Brain microvascular endothelial cell (primary cell): Measurements from ENCODE around the gene RGS1.
"Not testable (repeated sequence)": the region's sequence is repeated elsewhere in the genome, so short reads cannot be mapped to it uniquely, and the experiment has no call there.

Experiments used
- DNase-seq: peaks from one replicate; pipeline ENCODE4 v3.0.0-alpha.2; 2020
- H3K27ac ChIP-seq: fragments of 250-450 bp; sonication (Bioruptor Pico); 2 replicates; pipeline ENCODE4 v1.5.1; 2020; ENCODE audit warnings: mild to moderate bottlenecking, moderate library complexity
- H3K27me3 ChIP-seq: fragments of 250-450 bp; sonication (Bioruptor Pico); replicated peaks from 2 replicates; pipeline ENCODE4 v1.5.1; 2020; ENCODE audit warnings: mild to moderate bottlenecking
- H3K36me3 ChIP-seq: fragments of 250-450 bp; sonication (Bioruptor Pico); replicated peaks from 2 replicates; pipeline ENCODE4 v1.5.1; 2020; ENCODE audit warnings: mild to moderate bottlenecking
- H3K4me3 ChIP-seq: 2 replicates; pipeline ENCODE4 v1.5.1; 2011; ENCODE audit warnings: low read depth, mild to moderate bottlenecking, control low read depth, low read length, moderate library complexity
- in situ Hi-C: cut with HindIII; loops from 2 replicates; pipeline ENCODE4 v1.10.0; 2017; ENCODE audit warnings: low sequenced_read_pairs, low pct_ligation_motif_present
- TF ChIP-seq, protein P1 (sequence below): IDR thresholded peaks from 2 replicates; pipeline ENCODE4 v1.5.1; 2011; ENCODE audit warnings: low read depth, mild to moderate bottlenecking, moderate library complexity, low read length, control low read depth, inconsistent platforms; ENCODE audit errors: missing control alignments

RGS1 gene

DNA sequence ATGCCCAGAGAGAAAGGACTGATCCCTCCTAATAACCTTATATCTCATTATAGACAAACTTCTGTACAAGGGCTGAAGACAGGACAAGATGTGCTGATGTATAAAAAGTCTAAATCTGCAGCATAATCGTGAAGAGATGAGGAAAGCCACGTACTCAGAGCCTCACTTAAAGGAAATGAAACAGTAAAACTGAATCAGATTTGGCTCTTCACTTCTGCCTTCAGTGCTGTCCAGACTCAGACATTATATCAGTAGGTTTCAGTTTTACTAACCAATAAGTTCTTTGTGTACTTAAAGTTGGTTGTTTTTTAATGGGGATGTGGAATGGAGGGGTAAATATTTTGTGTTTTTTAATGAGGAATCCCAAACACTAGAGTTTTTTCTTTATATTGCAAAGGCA, 45.3 kb upstream of the RGS1 start:
- no peak for DNase-seq
- peak overlapping the region; percentile 54 for H3K27ac ChIP-seq
- H3K4me3 ChIP-seq = no peak overlapping the region
- TF ChIP-seq, protein P1, sequence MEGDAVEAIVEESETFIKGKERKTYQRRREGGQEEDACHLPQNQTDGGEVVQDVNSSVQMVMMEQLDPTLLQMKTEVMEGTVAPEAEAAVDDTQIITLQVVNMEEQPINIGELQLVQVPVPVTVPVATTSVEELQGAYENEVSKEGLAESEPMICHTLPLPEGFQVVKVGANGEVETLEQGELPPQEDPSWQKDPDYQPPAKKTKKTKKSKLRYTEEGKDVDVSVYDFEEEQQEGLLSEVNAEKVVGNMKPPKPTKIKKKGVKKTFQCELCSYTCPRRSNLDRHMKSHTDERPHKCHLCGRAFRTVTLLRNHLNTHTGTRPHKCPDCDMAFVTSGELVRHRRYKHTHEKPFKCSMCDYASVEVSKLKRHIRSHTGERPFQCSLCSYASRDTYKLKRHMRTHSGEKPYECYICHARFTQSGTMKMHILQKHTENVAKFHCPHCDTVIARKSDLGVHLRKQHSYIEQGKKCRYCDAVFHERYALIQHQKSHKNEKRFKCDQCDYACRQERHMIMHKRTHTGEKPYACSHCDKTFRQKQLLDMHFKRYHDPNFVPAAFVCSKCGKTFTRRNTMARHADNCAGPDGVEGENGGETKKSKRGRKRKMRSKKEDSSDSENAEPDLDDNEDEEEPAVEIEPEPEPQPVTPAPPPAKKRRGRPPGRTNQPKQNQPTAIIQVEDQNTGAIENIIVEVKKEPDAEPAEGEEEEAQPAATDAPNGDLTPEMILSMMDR = no peak
- H3K27me3 ChIP-seq = no peaks in the 10 kb centered on the region
- in situ Hi-C loops = no loop called here
- H3K36me3 ChIP-seq = no peaks in the 10 kb centered on the region

GRCh38 chr1:192531037-192531703, 44.4 kb upstream of the RGS1 start:
- H3K36me3 ChIP-seq, H3K27me3 ChIP-seq, in situ Hi-C loops, H3K4me3 ChIP-seq: not testable (repeated sequence)
- H3K27ac ChIP-seq = peak overlapping the region; percentile 54
- DNase-seq = peak; percentile 93

DNA sequence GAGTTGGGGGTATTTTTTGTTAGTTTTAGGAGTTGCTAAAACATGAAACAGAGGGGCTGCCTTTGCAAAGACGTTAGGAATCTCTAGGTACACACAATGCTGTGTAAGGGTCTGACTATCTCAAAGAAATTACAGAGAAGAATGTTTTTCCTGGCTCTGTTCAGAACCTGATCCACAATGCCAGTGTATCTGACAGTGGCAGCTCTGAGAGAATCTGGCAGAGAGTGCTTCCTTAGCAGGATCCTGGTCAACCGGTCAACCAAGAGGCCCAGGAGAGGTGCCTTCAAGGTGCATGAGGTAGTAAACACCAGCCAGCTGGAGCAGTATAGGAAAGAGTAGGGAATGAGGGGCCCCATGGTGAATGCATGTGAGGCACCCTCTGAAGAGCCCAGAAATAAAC, 40.9 kb upstream of the RGS1 start:
- in situ Hi-C loops = no loop called here
- Histone ChIP-seq H3K27ac (no peak overlapping the region), H3K27me3 (no peaks in the 10 kb centered on the region), H3K36me3 (no peaks in the 10 kb centered on the region), H3K4me3 (no peak overlapping the region)
- no peak for DNase-seq
- TF ChIP-seq, protein P1 = no peak

DNA sequence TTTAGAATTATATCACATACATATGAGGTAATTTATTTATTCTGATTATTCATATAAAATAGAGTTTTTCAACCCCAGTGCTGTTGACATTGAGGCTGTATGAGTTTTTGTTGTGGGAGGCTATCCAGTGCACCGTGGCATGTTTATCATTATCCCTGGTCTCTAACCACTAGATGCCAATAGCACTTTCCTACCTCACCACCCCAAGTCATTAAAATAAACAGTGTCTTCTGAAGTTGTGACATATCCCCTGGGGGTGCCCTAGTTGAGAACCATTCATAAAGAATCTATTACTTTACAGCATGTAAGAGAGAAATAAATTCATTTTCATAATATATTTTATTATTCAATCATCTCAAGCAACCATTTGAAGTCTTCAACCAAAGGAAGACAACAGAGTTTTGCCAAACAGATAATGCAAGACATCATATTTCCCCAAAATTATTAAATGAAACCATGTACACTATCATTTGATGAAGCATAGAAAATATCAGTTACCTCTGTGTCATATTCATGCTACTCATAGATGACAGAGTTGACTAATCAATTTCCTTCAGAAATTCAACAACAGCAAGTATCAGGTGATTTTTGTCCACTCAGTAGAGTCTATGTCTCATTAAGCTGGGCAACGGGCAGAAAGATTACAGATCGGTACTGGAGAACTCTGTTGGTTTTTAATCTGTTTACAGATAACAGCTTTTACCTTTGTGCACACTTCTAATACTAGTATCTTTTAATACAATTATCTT, 39.5 kb upstream of the RGS1 start:
- no peak for DNase-seq
- H3K36me3 ChIP-seq = no peaks in the 10 kb centered on the region
- H3K27me3 ChIP-seq = no peaks in the 10 kb centered on the region
- no peak overlapping the region for H3K4me3 ChIP-seq
- H3K27ac ChIP-seq = no peak overlapping the region
- in situ Hi-C loops = no loop called here
- TF ChIP-seq, protein P1 = no peak

- Histone ChIP-seq H3K27ac (peak overlapping the region; percentile 85), H3K36me3 (no peaks in the 10 kb centered on the region), H3K4me3 (no peak overlapping the region), H3K27me3 (no peaks in the 10 kb centered on the region)
- TF ChIP-seq, protein P1 = no peak
- DNase-seq = no peak
- in situ Hi-C loops = no loop called here
These were observed 36.9 kb upstream of the RGS1 start for GRCh38 chr1:192538407-192539296.
